CD4-positive, alpha-beta T cell (primary cell): ENCODE results near the gene NEB. TPM values are rescaled to one million over a fixed set of nuclear protein-coding genes. Genes with fewer than 3 reads are reported as not detected.

Experiments used
- ATAC-seq: fragments of 200-7000 bp; cut with Tn5 transposase; one replicate; pipeline ENCODE4 v1.10.0; 2022; ENCODE audit warnings: mild to moderate bottlenecking; ENCODE audit not compliant: poor library complexity
- CTCF ChIA-PET: fragments of 350-600 bp; sonication (Branson Sonifier 250); formaldehyde crosslinking; loops from one replicate; lab custom pipeline; 2021; ENCODE audit warnings: antibody characterized with exemption, inconsistent platforms; lab: Charles Lee
- POLR2A ChIA-PET: fragments of 350-600 bp; sonication (Branson Sonifier 250); formaldehyde crosslinking; loops from one replicate; lab custom pipeline; 2021; ENCODE audit warnings: antibody characterized with exemption, inconsistent platforms; lab: Charles Lee
- DNase-seq, 14 experiments: peaks; one replicate each; pipeline ENCODE4 v3.0.0-alpha.2; 2013 to 2020; ENCODE audit warnings: mixed read lengths in 2 of 14
- H3K27ac ChIP-seq, 2 donors: one replicate each; pipeline versions ENCODE4 v1.5.1 to v1.7.0; 2013; ENCODE audit warnings: low read length in 2 of 2, low read depth in 1 of 2, mild to moderate bottlenecking in 1 of 2
- H3K27me3 ChIP-seq, 2 experiments: 1 replicate in 1 of 2; 2 replicates in 1 of 2; pipeline versions ENCODE4 v1.6.1 to v1.7.0; 2013; ENCODE audit warnings: low read length in 2 of 2, control low read depth in 1 of 2, mild to moderate bottlenecking in 1 of 2, moderate library complexity in 1 of 2; ENCODE audit not compliant: insufficient read depth in 2 of 2, control insufficient read depth in 1 of 2
- H3K36me3 ChIP-seq: one replicate; pipeline ENCODE4 v1.6.1; 2013; ENCODE audit warnings: low read length, control low read depth; ENCODE audit not compliant: insufficient read depth
- H3K4me1 ChIP-seq: one replicate; pipeline ENCODE4 v1.6.1; 2013; ENCODE audit warnings: low read length, control low read depth; ENCODE audit not compliant: insufficient read depth
- H3K4me3 ChIP-seq: one replicate; pipeline ENCODE4 v1.5.1; 2013; ENCODE audit warnings: mild to moderate bottlenecking, low read length, moderate library complexity
- H3K9me3 ChIP-seq, 2 experiments: 1 replicate in 1 of 2; 2 replicates in 1 of 2; pipeline versions ENCODE4 v1.6.1 to v1.7.0; 2013; ENCODE audit warnings: low read length in 2 of 2, mild to moderate bottlenecking in 2 of 2, control low read depth in 1 of 2, moderate library complexity in 1 of 2; ENCODE audit not compliant: control insufficient read depth in 1 of 2, insufficient read depth in 1 of 2
- H3K27ac Mint-ChIP-seq: one replicate; pipeline ENCODE4 v1.8.0; 2020; ENCODE audit warnings: mixed read lengths
- H3K27me3 Mint-ChIP-seq: one replicate; pipeline ENCODE4 v1.8.0; 2021; ENCODE audit warnings: mixed read lengths
- H3K36me3 Mint-ChIP-seq: one replicate; pipeline ENCODE4 v1.8.0; 2021; ENCODE audit warnings: low read depth, mixed read lengths
- H3K4me1 Mint-ChIP-seq: one replicate; pipeline ENCODE4 v1.8.0; 2021; ENCODE audit warnings: low read depth, mixed read lengths
- H3K4me3 Mint-ChIP-seq: one replicate; pipeline ENCODE4 v1.8.0; 2020; ENCODE audit warnings: mild to moderate bottlenecking, mixed read lengths
- H3K9me3 Mint-ChIP-seq: one replicate; pipeline ENCODE4 v1.8.0; 2020; ENCODE audit warnings: mixed read lengths
- intact Hi-C, 2 experiments: fragments of 100-400 bp; cut with DNase I in 1 of 2; cut with micrococcal nuclease in 1 of 2; formaldehyde crosslinking; loops; one replicate each; pipeline versions ENCODE4 v1.15.1 to v1.9.0; 2023 to 2025; cut with DNase I, micrococcal nuclease
- polyA plus RNA-seq, 2 donors: library from polyadenylated mRNA; unstranded; fragments of 120-200 nt; gene quantifications; one replicate each; pipeline ENCODE4 v1.2.1, GENCODE V29; 2013
- total RNA-seq, 174 experiments: library from RNA in 2 of 174; stranded (reverse) in 2 of 174; gene quantifications; one replicate each; pipeline ENCODE4 v1.2.3 and lab custom pipeline; 2021 to 2026
- TF ChIP-seq, protein P1 (sequence below): fragments of 200-600 bp; IDR thresholded peaks from one replicate; pipeline ENCODE4 v1.8.0; 2022; ENCODE audit warnings: antibody characterized with exemption, mild to moderate bottlenecking

The NEB gene
- total RNA-seq (1 to 10 TPM; 1.2 to 1.8 TPM), total RNA-seq (lab: John Stamatoyannopoulos, UW) (0.16 to 9.5 (median 1.7) reads per million in 172 experiments)
- 4.3 TPM for polyA plus RNA-seq (2013, experiment 1 of 2)
- 23.7 TPM for polyA plus RNA-seq (2013, experiment 2 of 2)

DNA sequence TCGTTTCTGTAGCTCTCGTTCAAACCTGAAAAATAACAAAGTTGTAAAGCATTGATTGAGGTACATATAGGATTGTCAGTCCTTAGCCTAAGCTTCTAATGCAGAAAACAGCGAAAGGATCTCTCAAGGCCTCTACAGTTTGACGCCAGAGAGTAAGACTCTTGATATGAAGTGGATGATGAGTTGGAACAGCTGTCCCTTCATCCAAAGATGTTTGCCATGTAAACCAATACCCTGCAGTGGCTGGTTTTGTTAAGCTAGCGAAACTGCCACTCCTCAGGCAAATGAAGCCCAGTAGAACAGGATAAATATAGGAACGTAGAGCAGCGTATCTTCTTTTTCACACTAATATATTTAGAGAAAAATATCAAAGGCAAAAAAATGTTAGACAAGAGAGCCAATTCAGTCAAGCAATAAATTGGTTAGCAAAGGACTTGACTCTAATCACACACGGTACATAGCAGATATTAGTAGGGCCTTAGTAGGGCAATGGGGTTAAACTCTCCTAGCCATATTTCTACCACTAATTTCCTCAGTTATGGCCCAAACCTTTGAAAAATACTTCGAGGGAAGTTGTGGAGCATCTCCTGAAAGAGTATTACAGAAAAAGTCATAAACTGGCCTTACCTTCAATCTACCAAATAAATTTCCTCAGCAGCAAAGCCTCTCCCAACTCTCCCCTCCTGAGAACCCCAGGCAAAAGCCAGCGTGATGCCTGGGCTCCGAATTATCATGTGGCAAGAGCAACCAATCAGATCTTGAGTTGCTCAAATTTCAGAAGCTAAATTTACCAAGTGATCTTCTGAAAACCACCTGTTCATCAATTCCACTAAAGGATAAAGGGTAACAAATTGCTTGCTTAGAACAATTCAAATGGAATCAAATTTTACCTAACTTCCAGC, at the start of gene NEB:
Gene NEB, minus strand, starts transcription at position 706 of the 902 bp plus-strand sequence. CDS start 1,320 bp downstream, outside the sequence.
- Mint-ChIP-seq H3K4me3 (no peak within 1 kb of the TSS), H3K4me1 (no peaks in the 10 kb centered on the region), H3K27ac (no peak within 1 kb of the TSS), H3K36me3 (no peaks in the 10 kb centered on the region), H3K9me3 (peaks cover 6% of the 10 kb centered on the region), H3K27me3 (peaks cover 4% of the 10 kb centered on the region)
- TF ChIP-seq, protein P1, sequence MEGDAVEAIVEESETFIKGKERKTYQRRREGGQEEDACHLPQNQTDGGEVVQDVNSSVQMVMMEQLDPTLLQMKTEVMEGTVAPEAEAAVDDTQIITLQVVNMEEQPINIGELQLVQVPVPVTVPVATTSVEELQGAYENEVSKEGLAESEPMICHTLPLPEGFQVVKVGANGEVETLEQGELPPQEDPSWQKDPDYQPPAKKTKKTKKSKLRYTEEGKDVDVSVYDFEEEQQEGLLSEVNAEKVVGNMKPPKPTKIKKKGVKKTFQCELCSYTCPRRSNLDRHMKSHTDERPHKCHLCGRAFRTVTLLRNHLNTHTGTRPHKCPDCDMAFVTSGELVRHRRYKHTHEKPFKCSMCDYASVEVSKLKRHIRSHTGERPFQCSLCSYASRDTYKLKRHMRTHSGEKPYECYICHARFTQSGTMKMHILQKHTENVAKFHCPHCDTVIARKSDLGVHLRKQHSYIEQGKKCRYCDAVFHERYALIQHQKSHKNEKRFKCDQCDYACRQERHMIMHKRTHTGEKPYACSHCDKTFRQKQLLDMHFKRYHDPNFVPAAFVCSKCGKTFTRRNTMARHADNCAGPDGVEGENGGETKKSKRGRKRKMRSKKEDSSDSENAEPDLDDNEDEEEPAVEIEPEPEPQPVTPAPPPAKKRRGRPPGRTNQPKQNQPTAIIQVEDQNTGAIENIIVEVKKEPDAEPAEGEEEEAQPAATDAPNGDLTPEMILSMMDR: no peak
- ChIA-PET CTCF (no interaction called here), POLR2A (no interaction called here)
- intact Hi-C loops: no loop called here
- Histone ChIP-seq H3K9me3 (peaks cover 0 to under 1% of the 10 kb centered on the region in 2 experiments), H3K36me3 (no peaks in the 10 kb centered on the region), H3K27me3 (no peaks in the 10 kb centered on the region), H3K4me3 (no peak within 1 kb of the TSS), H3K4me1 (no peaks in the 10 kb centered on the region), H3K27ac (no peak within 1 kb of the TSS)
- DNase-seq (no peak), ATAC-seq (no peak)

GRCh38 chr2:151783133-151783520, 48.9 kb upstream of the NEB start:
- Histone ChIP-seq H3K27ac (no peak overlapping the region), H3K9me3 (no peaks in the 10 kb centered on the region), H3K27me3 (no peaks in the 10 kb centered on the region), H3K4me3 (no peak overlapping the region), H3K4me1 (no peaks in the 10 kb centered on the region), H3K36me3 (peaks cover 3% of the 10 kb centered on the region)
- POLR2A ChIA-PET: no interaction called here
- H3K27me3 Mint-ChIP-seq: no peaks in the 10 kb centered on the region
- H3K4me1 Mint-ChIP-seq: no peaks in the 10 kb centered on the region
- H3K9me3 Mint-ChIP-seq: peaks cover 2% of the 10 kb centered on the region
- peaks cover 67% of the 10 kb centered on the region for H3K36me3 Mint-ChIP-seq
- TF ChIP-seq, protein P1: no peak
- CTCF ChIA-PET: interaction anchor here (0.7 kb wide), 1 partner anchor 28 kb away, joined by 3 read pairs; no protein-coding TSS in a partner anchor
- intact Hi-C loops: no loop called here
- no peak overlapping the region for H3K27ac Mint-ChIP-seq
- no peak overlapping the region for H3K4me3 Mint-ChIP-seq
- ATAC-seq (no peak), DNase-seq (no peak)

GRCh38 chr2:151782378-151783132, 48.3 kb upstream of the NEB start:
- DNase-seq (no peak), ATAC-seq (no peak)
- Histone ChIP-seq H3K4me3 (no peak overlapping the region), H3K36me3 (peaks cover 3% of the 10 kb centered on the region), H3K27ac (no peak overlapping the region), H3K9me3 (no peaks in the 10 kb centered on the region), H3K27me3 (no peaks in the 10 kb centered on the region), H3K4me1 (no peaks in the 10 kb centered on the region)
- intact Hi-C loops: no loop called here
- H3K4me1 Mint-ChIP-seq: no peaks in the 10 kb centered on the region
- no peaks in the 10 kb centered on the region for H3K27me3 Mint-ChIP-seq
- TF ChIP-seq, protein P1: no peak
- POLR2A ChIA-PET: no interaction called here
- peaks cover 67% of the 10 kb centered on the region for H3K36me3 Mint-ChIP-seq
- H3K4me3 Mint-ChIP-seq: no peak overlapping the region
- peaks cover 2% of the 10 kb centered on the region for H3K9me3 Mint-ChIP-seq
- CTCF ChIA-PET: interaction anchor here (0.7 kb wide), 1 partner anchor 28 kb away, joined by 3 read pairs; no protein-coding TSS in a partner anchor
- no peak overlapping the region for H3K27ac Mint-ChIP-seq
